Measurements from ENCODE around the gene REG3A. TPM values are rescaled to one million over a fixed set of nuclear protein-coding genes. Genes with fewer than 3 reads are reported as not detected.

Gene REG3A
- total RNA-seq, 2 donors from 2014 or later: not detected

DNA sequence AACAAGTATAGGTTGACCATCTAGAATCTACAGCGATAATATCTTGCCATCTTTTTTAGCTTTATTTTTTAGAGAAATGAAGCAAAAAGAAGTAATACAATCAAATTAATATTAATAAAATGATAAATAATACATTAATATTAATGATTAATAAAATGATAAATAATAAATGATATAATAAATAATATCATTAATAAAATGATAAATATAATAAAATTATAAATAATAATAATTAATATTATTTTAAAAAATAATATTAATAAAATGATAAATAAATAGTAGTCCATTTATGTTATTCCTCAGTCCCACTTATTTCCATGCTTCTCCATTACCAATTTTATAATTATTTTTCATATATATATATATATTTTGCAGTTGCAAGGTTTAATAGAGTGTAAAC is 3.2 kb upstream of the REG3A start:
- WGBS: 98% methylated on average over 1 of the region's 1 CpG
- intact Hi-C loops (cut with DNase I): no loop called here
- TF ChIP-seq POLR2A (IDR thresholded peaks at IDR 0.05) (no peak), POLR2AphosphoS5 (IDR thresholded peaks at IDR 0.05) (no peak)
- TF ChIP-seq, protein P1, sequence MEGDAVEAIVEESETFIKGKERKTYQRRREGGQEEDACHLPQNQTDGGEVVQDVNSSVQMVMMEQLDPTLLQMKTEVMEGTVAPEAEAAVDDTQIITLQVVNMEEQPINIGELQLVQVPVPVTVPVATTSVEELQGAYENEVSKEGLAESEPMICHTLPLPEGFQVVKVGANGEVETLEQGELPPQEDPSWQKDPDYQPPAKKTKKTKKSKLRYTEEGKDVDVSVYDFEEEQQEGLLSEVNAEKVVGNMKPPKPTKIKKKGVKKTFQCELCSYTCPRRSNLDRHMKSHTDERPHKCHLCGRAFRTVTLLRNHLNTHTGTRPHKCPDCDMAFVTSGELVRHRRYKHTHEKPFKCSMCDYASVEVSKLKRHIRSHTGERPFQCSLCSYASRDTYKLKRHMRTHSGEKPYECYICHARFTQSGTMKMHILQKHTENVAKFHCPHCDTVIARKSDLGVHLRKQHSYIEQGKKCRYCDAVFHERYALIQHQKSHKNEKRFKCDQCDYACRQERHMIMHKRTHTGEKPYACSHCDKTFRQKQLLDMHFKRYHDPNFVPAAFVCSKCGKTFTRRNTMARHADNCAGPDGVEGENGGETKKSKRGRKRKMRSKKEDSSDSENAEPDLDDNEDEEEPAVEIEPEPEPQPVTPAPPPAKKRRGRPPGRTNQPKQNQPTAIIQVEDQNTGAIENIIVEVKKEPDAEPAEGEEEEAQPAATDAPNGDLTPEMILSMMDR (IDR thresholded peaks at IDR 0.05): no peak

DNA sequence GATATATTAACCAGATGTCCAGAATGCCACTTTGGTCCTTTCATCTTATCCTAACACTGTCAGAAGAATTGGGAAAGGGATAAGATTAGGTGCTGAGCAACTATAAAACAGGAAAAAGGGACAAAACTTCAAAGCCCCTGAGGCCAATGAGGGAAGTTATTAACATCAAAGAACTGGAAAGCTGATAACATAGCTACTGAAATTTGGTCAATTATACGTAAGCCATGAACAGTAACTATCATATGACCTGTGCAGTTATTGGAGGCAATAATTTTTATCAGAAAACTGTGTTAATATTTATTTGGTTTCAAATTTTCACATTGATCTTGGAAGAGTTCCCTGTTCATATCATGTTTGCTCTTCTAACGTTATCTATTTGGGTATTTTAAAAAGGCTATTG is 2.6 kb upstream of the REG3A start:
- no peaks in the 10 kb centered on the region for H3K27me3 ChIP-seq (replicated peaks; ENCODE audit: insufficient read depth)
- H3K4me1 ChIP-seq (replicated peaks): no peaks in the 10 kb centered on the region
- TF ChIP-seq POLR2AphosphoS5 (IDR thresholded peaks at IDR 0.05) (no peak), POLR2A (IDR thresholded peaks at IDR 0.05) (no peak)
- TF ChIP-seq, protein P1 (IDR thresholded peaks at IDR 0.05): no peak
- intact Hi-C loops (cut with DNase I): no loop called here
- WGBS: 29% methylated on average over 2 of the region's 2 CpGs
- no peak for DNase-seq (ENCODE audit: low spot score)
- no peak overlapping the region for H3K27ac ChIP-seq
- H3K4me3 ChIP-seq: no peak overlapping the region
- no peaks in the 10 kb centered on the region for H3K36me3 ChIP-seq
- no peaks in the 10 kb centered on the region for H3K9me3 ChIP-seq

More for the DNA sequence above, 3.2 kb upstream of the REG3A start:
- Histone ChIP-seq H3K27me3 (replicated peaks; ENCODE audit: insufficient read depth) (no peaks in the 10 kb centered on the region), H3K4me1 (replicated peaks) (no peaks in the 10 kb centered on the region), H3K27ac (no peak overlapping the region), H3K36me3 (no peaks in the 10 kb centered on the region), H3K9me3 (no peaks in the 10 kb centered on the region), H3K4me3 (no peak overlapping the region)
- no peak for DNase-seq (ENCODE audit: low spot score)

GRCh38 chr2:79159030-79159429 is 523 bp downstream of the REG3A start:
- H3K27me3 ChIP-seq (replicated peaks; ENCODE audit: insufficient read depth): no peaks in the 10 kb centered on the region
- no peaks in the 10 kb centered on the region for H3K4me1 ChIP-seq (replicated peaks)
- no peaks in the 10 kb centered on the region for H3K9me3 ChIP-seq
- H3K27ac ChIP-seq: no peak overlapping the region
- no peak overlapping the region for H3K4me3 ChIP-seq
- 78% methylated on average over 2 of the region's 2 CpGs for WGBS
- no peak for DNase-seq (ENCODE audit: low spot score)
- intact Hi-C loops (cut with DNase I): no loop called here
- no peak for TF ChIP-seq POLR2A (IDR thresholded peaks at IDR 0.05)
- TF ChIP-seq, protein P1 (IDR thresholded peaks at IDR 0.05): no peak
- TF ChIP-seq POLR2AphosphoS5 (IDR thresholded peaks at IDR 0.05): no peak
- H3K36me3 ChIP-seq: no peaks in the 10 kb centered on the region

DNA sequence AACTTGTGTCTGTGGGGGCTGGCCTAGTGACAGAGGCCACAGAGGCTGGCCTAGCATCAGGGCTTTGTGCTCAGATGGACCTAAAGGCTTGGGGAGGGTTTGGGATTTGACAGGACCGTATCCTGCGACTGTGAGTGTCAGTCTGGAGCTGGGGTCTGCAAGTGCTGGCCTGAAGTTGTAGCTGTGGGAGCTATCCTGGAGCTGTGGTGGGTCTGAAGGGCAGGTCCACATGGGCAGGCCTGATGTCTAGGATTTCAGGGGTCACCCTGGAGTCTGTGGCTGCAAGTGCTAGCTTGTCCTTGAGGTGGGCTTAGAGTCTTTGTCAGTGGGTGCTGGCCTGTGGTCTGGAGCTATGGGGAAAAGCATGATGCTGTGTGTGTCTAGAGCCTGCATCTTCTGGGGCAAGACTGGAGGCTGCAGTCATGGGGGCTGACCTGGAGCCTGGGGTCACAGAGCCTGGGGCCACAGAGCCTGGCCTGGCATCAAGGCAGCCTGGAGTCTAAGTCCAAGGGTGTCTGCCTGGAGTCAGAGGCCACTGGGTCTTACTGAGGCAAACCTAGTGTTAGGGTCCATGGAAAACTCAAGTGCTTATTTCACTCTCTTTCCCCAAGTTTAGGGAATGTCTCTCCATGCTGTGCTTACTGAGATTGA is 3.6 kb downstream of the REG3A start:
- Histone ChIP-seq H3K4me1 (replicated peaks) (no peaks in the 10 kb centered on the region), H3K27ac (no peak overlapping the region), H3K4me3 (no peak overlapping the region), H3K9me3 (no peaks in the 10 kb centered on the region), H3K36me3 (no peaks in the 10 kb centered on the region), H3K27me3 (replicated peaks; ENCODE audit: insufficient read depth) (no peaks in the 10 kb centered on the region)
- TF ChIP-seq POLR2AphosphoS5 (IDR thresholded peaks at IDR 0.05) (no peak), POLR2A (IDR thresholded peaks at IDR 0.05) (no peak)
- intact Hi-C loops (cut with DNase I): no loop called here
- no peak for DNase-seq (ENCODE audit: low spot score)
- 94% methylated on average over 2 of the region's 2 CpGs for WGBS

DNA sequence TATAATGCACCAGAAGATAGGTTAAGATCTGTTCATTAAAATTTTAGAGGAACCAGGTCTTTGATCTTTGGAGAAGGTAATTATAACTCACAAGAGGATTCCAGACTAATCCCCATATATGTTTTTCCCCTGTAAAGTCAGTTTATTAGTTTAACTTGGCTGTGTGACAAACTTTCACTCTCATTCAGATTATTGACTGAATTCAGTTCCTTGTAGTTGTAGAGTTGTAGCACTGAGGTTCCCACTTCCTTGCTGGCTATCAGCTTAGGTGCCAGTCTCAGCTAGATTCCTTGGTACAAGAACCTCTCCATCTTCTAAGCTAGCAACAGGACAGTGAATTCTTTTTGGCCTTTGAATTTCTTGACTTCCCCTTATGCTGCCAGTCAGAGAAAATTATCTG is 20.1 kb downstream of the REG3A start:
- no peaks in the 10 kb centered on the region for H3K4me1 ChIP-seq (replicated peaks)
- intact Hi-C loops (cut with DNase I): no loop called here
- H3K36me3 ChIP-seq: no peaks in the 10 kb centered on the region
- no peak overlapping the region for H3K27ac ChIP-seq
- H3K4me3 ChIP-seq: no peak overlapping the region
- no peaks in the 10 kb centered on the region for H3K9me3 ChIP-seq
- TF ChIP-seq POLR2AphosphoS5 (IDR thresholded peaks at IDR 0.05) (peak; percentile 72), POLR2A (IDR thresholded peaks at IDR 0.05) (no peak)
- DNase-seq (ENCODE audit: low spot score): peak; percentile 6
- H3K27me3 ChIP-seq (replicated peaks; ENCODE audit: insufficient read depth): peaks cover 9% of the 10 kb centered on the region

GRCh38 chr2:79138385-79138784 is 21.2 kb downstream of the REG3A start:
- intact Hi-C loops (cut with DNase I): no loop called here
- Histone ChIP-seq H3K9me3 (no peaks in the 10 kb centered on the region), H3K27me3 (replicated peaks; ENCODE audit: insufficient read depth) (peaks cover 9% of the 10 kb centered on the region), H3K4me1 (replicated peaks) (no peaks in the 10 kb centered on the region), H3K4me3 (no peak overlapping the region), H3K27ac (no peak overlapping the region), H3K36me3 (no peaks in the 10 kb centered on the region)
- 82% methylated on average over 3 of the region's 3 CpGs for WGBS
- no peak for DNase-seq (ENCODE audit: low spot score)
- TF ChIP-seq, protein P1 (IDR thresholded peaks at IDR 0.05): no peak
- TF ChIP-seq POLR2A (IDR thresholded peaks at IDR 0.05) (no peak), POLR2AphosphoS5 (IDR thresholded peaks at IDR 0.05) (no peak)

Data from prostate gland (tissue), 2 donors.